Upper lobe of right lung (tissue), 1 donor: ENCODE measurements around the gene CIRBP. TPM values are rescaled to one million over a fixed set of nuclear protein-coding genes. Genes with fewer than 3 reads are reported as not detected.

ENCODE experiments used
- ATAC-seq: fragments of 200-7000 bp; cut with Tn5 transposase; one replicate; pipeline ENCODE4 v1.9.1; 2020; ENCODE audit warnings: mild to moderate bottlenecking, moderate library complexity
- DNase-seq: peaks from one replicate; pipeline ENCODE4 v3.0.0-alpha.2; 2020
- H3K27ac ChIP-seq: fragments of 200-600 bp; one replicate; pipeline ENCODE4 v1.8.0; 2022
- H3K27me3 ChIP-seq: fragments of 200-600 bp; one replicate; pipeline ENCODE4 v1.8.0; 2022; ENCODE audit warnings: mild to moderate bottlenecking
- H3K36me3 ChIP-seq: fragments of 200-600 bp; one replicate; pipeline ENCODE4 v1.8.0; 2022
- H3K4me1 ChIP-seq: fragments of 200-600 bp; one replicate; pipeline ENCODE4 v1.8.0; 2022
- H3K4me3 ChIP-seq: fragments of 200-600 bp; one replicate; pipeline ENCODE4 v1.8.0; 2022; ENCODE audit warnings: mild to moderate bottlenecking
- H3K9me3 ChIP-seq: fragments of 200-600 bp; one replicate; pipeline ENCODE4 v1.8.0; 2022
- CTCF ChIP-seq: fragments of 200-600 bp; IDR thresholded peaks from one replicate; pipeline ENCODE4 v1.8.0; 2022; ENCODE audit warnings: antibody characterized with exemption
- intact Hi-C: fragments of 100-400 bp; cut with DNase I; formaldehyde crosslinking; loops from one replicate; pipeline ENCODE4 v1.11.0; 2022
- total RNA-seq: library from RNA; stranded (reverse); fragmentation: NEBNext Ultra II Directional; extraction: Animal tissue kit (Norgen Biotek cat#: 25700); gene quantifications from one replicate; pipeline ENCODE4 v1.2.1, GENCODE V29; 2021
- donor health status: DM: no; HTN: yes; CAD: no; lungs with severe emphysema.

The CIRBP gene
- total RNA-seq, 1 donor from 2014 or later = 322 TPM

GRCh38 chr19:1278713-1279660, 9.9 kb downstream of the CIRBP start:
- intact Hi-C loops = no loop called here

GRCh38 chr19:1279782-1280341, 10.7 kb downstream of the CIRBP start:
- ATAC-seq = peak; percentile 46
- intact Hi-C loops = no loop called here
- Histone ChIP-seq H3K36me3 (peaks cover 16% of the 10 kb centered on the region), H3K4me3 (no peak overlapping the region), H3K4me1 (peaks cover 10% of the 10 kb centered on the region), H3K27me3 (peaks cover 16% of the 10 kb centered on the region), H3K9me3 (no peaks in the 10 kb centered on the region), H3K27ac (no peak overlapping the region)
- TF ChIP-seq CTCF = peak; percentile 97
- DNase-seq = peak; percentile 92

More at GRCh38 chr19:1278713-1279660, 9.9 kb downstream of the CIRBP start:
- ATAC-seq (no peak), DNase-seq (no peak)
- Histone ChIP-seq H3K4me3 (no peak overlapping the region), H3K9me3 (no peaks in the 10 kb centered on the region), H3K36me3 (peaks cover 25% of the 10 kb centered on the region), H3K4me1 (peaks cover 19% of the 10 kb centered on the region), H3K27me3 (peaks cover 7% of the 10 kb centered on the region), H3K27ac (no peak overlapping the region)
- TF ChIP-seq CTCF = no peak

- DNase-seq (no peak), ATAC-seq (no peak)
- Histone ChIP-seq H3K36me3 (peaks cover 13% of the 10 kb centered on the region), H3K4me3 (no peak overlapping the region), H3K9me3 (no peaks in the 10 kb centered on the region), H3K4me1 (peaks cover 8% of the 10 kb centered on the region), H3K27me3 (peaks cover 22% of the 10 kb centered on the region), H3K27ac (no peak overlapping the region)
- no peak for TF ChIP-seq CTCF
- intact Hi-C loops = no loop called here
These were observed 11.8 kb downstream of the CIRBP start for GRCh38 chr19:1280636-1281568.

- peaks cover under 1% of the 10 kb centered on the region for H3K4me1 ChIP-seq
- H3K27me3 ChIP-seq = peaks cover 27% of the 10 kb centered on the region
- DNase-seq (no peak), ATAC-seq (no peak)
- H3K36me3 ChIP-seq = peaks cover 13% of the 10 kb centered on the region
- no peaks in the 10 kb centered on the region for H3K9me3 ChIP-seq
- H3K4me3 ChIP-seq = no peak overlapping the region
- intact Hi-C loops = no loop called here
- TF ChIP-seq CTCF = no peak
- no peak overlapping the region for H3K27ac ChIP-seq
These were observed 12.6 kb downstream of the CIRBP start for GRCh38 chr19:1281569-1282287.
